ENCODE data around the gene ZNHIT3. TPM values are rescaled to one million over a fixed set of nuclear protein-coding genes. Genes with fewer than 3 reads are reported as not detected.

ZNHIT3 gene
- total RNA-seq, 6 experiments from 2014 or later, result 11.2 to 16.6 (median 12.5) TPM

GRCh38 chr17:36524428-36524876 lies 38.0 kb downstream of the ZNHIT3 start:
- DNase-seq (no peak), ATAC-seq (no peak)
- Histone ChIP-seq H3K4me3 (no peak overlapping the region), H3K27me3 (no peaks in the 10 kb centered on the region), H3K4me1 (no peaks in the 10 kb centered on the region), H3K36me3 (peaks cover 0 to 47% (median 11%) of the 10 kb centered on the region in 4 donors), H3K27ac (no peak overlapping the region), H3K9me3 (no peaks in the 10 kb centered on the region)
- intact Hi-C loops (cut with DNase I), result no loop called here
- TF ChIP-seq POLR2A (IDR thresholded peaks at IDR 0.05), result no peak
- TF ChIP-seq, protein P1, sequence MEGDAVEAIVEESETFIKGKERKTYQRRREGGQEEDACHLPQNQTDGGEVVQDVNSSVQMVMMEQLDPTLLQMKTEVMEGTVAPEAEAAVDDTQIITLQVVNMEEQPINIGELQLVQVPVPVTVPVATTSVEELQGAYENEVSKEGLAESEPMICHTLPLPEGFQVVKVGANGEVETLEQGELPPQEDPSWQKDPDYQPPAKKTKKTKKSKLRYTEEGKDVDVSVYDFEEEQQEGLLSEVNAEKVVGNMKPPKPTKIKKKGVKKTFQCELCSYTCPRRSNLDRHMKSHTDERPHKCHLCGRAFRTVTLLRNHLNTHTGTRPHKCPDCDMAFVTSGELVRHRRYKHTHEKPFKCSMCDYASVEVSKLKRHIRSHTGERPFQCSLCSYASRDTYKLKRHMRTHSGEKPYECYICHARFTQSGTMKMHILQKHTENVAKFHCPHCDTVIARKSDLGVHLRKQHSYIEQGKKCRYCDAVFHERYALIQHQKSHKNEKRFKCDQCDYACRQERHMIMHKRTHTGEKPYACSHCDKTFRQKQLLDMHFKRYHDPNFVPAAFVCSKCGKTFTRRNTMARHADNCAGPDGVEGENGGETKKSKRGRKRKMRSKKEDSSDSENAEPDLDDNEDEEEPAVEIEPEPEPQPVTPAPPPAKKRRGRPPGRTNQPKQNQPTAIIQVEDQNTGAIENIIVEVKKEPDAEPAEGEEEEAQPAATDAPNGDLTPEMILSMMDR (IDR thresholded peaks at IDR 0.05), result no peak
- WGBS (ENCODE audit: insufficient coverage, low coverage, low lambda C conversion rate, missing lambda C conversion rate), result 90% methylated on average over 3 of the region's 4 CpGs

- H3K4me1 ChIP-seq, result no peaks in the 10 kb centered on the region
- no peak for ATAC-seq
- H3K9me3 ChIP-seq, result no peaks in the 10 kb centered on the region
- intact Hi-C loops (cut with DNase I), result no loop called here
- peaks cover 0 to 47% (median 11%) of the 10 kb centered on the region in 4 donors for H3K36me3 ChIP-seq
- no peak overlapping the region for H3K4me3 ChIP-seq
- no peak for DNase-seq
- no CpG with 5 or more reads among the region's 2 CpGs for WGBS (ENCODE audit: insufficient coverage, low coverage, low lambda C conversion rate, missing lambda C conversion rate)
- TF ChIP-seq POLR2A (IDR thresholded peaks at IDR 0.05), result no peak
- TF ChIP-seq, protein P1 (IDR thresholded peaks at IDR 0.05), result no peak
- H3K27me3 ChIP-seq, result no peaks in the 10 kb centered on the region
- H3K27ac ChIP-seq, result no peak overlapping the region
Observed at GRCh38 chr17:36525113-36525512, 38.6 kb downstream of the ZNHIT3 start.

DNA sequence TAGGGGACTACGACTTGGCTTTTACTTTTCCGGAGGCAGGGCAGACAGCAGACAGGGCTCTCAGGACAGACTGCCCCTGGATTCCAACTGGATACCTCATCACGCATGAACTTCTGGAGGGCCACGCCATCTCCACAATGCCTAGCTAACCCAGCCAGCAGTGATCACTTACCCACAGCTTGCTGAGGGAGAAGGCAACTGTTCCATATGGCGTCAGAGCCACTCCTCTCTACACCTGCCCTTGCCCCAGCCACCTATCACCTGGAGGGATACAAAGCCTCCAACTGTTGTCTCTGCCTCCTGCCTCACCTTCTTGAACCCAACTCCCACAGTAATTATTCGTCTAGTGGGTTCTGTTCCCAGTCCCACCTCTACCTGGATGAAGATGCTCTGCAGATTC lies 39.4 kb downstream of the ZNHIT3 start:
- DNase-seq (no peak), ATAC-seq (no peak)
- Histone ChIP-seq H3K36me3 (peaks cover 0 to 48% (median 11%) of the 10 kb centered on the region in 4 donors), H3K4me3 (no peak overlapping the region), H3K27ac (no peak overlapping the region), H3K9me3 (no peaks in the 10 kb centered on the region), H3K27me3 (no peaks in the 10 kb centered on the region), H3K4me1 (no peaks in the 10 kb centered on the region)
- intact Hi-C loops (cut with DNase I), result no loop called here
- WGBS (ENCODE audit: insufficient coverage, low coverage, low lambda C conversion rate, missing lambda C conversion rate), result 100% methylated on average over 2 of the region's 6 CpGs
- no peak for TF ChIP-seq POLR2A (IDR thresholded peaks at IDR 0.05)
- TF ChIP-seq, protein P1 (IDR thresholded peaks at IDR 0.05), result no peak

GRCh38 chr17:36527621-36528250 lies 41.3 kb downstream of the ZNHIT3 start:
- TF ChIP-seq POLR2A (IDR thresholded peaks at IDR 0.05), result no peak
- TF ChIP-seq, protein P1 (IDR thresholded peaks at IDR 0.05), result no peak
- H3K27ac ChIP-seq, result no peak overlapping the region
- no peak overlapping the region for H3K4me3 ChIP-seq
- DNase-seq, result no peak
- 84% methylated on average over 3 of the region's 7 CpGs for WGBS (ENCODE audit: insufficient coverage, low coverage, low lambda C conversion rate, missing lambda C conversion rate)
- H3K27me3 ChIP-seq, result no peaks in the 10 kb centered on the region
- no peaks in the 10 kb centered on the region for H3K9me3 ChIP-seq
- intact Hi-C loops (cut with DNase I), result no loop called here
- H3K36me3 ChIP-seq, result peaks cover 0 to 49% (median 11%) of the 10 kb centered on the region in 4 donors
- ATAC-seq, result no peak
- no peaks in the 10 kb centered on the region for H3K4me1 ChIP-seq

Data from right lobe of liver (tissue), 6 donors.